AG08396 (cell line): ENCODE measurements around the gene GALM.
"Not testable (repeated sequence)": the region's sequence is repeated elsewhere in the genome, so short reads cannot be mapped to it uniquely, and the experiment has no call there.

Experiments used
- DNase-seq: peaks from one replicate; pipeline ENCODE4 v3.0.0; 2012; ENCODE audit warnings: low spot score, mixed read lengths

Gene GALM

GRCh38 chr2:38665854-38666555 is at the start of gene GALM:
Gene GALM, plus strand, starts transcription at chr2:38666114. Its CDS starts 48 bp downstream, at chr2:38666162.
- peak; percentile 85 for DNase-seq

- DNase-seq = no peak
Measured at GRCh38 chr2:38617301-38617700, 48.6 kb upstream of the GALM start.

- peak; percentile 15 for DNase-seq
Measured at GRCh38 chr2:38619458-38620164, 46.3 kb upstream of the GALM start.

GRCh38 chr2:38620282-38620977 is 45.5 kb upstream of the GALM start:
- peak; percentile 39 for DNase-seq

- DNase-seq = no peak
Measured at GRCh38 chr2:38621018-38621417, 44.9 kb upstream of the GALM start.

- DNase-seq = no peak
Measured at GRCh38 chr2:38622210-38622609, 43.7 kb upstream of the GALM start.

GRCh38 chr2:38626326-38627035 is 39.4 kb upstream of the GALM start:
- no peak for DNase-seq

GRCh38 chr2:38627391-38627790 is 38.5 kb upstream of the GALM start:
- no peak for DNase-seq

GRCh38 chr2:38629684-38630083 is 36.2 kb upstream of the GALM start:
- DNase-seq = no peak

GRCh38 chr2:38631976-38632375 is 33.9 kb upstream of the GALM start:
- no peak for DNase-seq

GRCh38 chr2:38632980-38633379 is 32.9 kb upstream of the GALM start:
- DNase-seq = no peak

GRCh38 chr2:38633895-38634294 is 32.0 kb upstream of the GALM start:
- DNase-seq = no peak

- no peak for DNase-seq
Measured at GRCh38 chr2:38634684-38635083, 31.2 kb upstream of the GALM start.

GRCh38 chr2:38635139-38635538 is 30.8 kb upstream of the GALM start:
- no peak for DNase-seq

GRCh38 chr2:38636069-38636468 is 29.8 kb upstream of the GALM start:
- DNase-seq = no peak

GRCh38 chr2:38642373-38643017 is 23.4 kb upstream of the GALM start:
- not testable (repeated sequence) for DNase-seq

- DNase-seq = no peak
Measured at GRCh38 chr2:38643021-38643671, 22.8 kb upstream of the GALM start.

GRCh38 chr2:38643683-38644511 is 22.0 kb upstream of the GALM start:
- DNase-seq = not testable (repeated sequence)

- DNase-seq = no peak
Measured at GRCh38 chr2:38648107-38648761, 17.7 kb upstream of the GALM start.

GRCh38 chr2:38649176-38649728 is 16.7 kb upstream of the GALM start:
- no peak for DNase-seq
